CD4-positive, alpha-beta T cell treated with Interleukin-10 for 1 hour (primary cell): ENCODE measurements around the gene PCGF3.
"Not testable (repeated sequence)": the region's sequence is repeated elsewhere in the genome, so short reads cannot be mapped to it uniquely, and the experiment has no call there.

Experiments used
- DNase-seq: peaks from one replicate; pipeline ENCODE4 v3.0.0-alpha.2; 2020

Gene PCGF3

GRCh38 chr4:726838-727237 is 21.2 kb downstream of the PCGF3 start:
- no peak for DNase-seq

GRCh38 chr4:727576-727975 is 21.9 kb downstream of the PCGF3 start:
- DNase-seq: no peak

- DNase-seq: no peak
Observed at GRCh38 chr4:729336-730315, 24.0 kb downstream of the PCGF3 start.

GRCh38 chr4:730511-730910 is 24.9 kb downstream of the PCGF3 start:
- no peak for DNase-seq

GRCh38 chr4:730946-731904 is 25.6 kb downstream of the PCGF3 start:
- DNase-seq: not testable (repeated sequence)

GRCh38 chr4:731954-732353 is 26.3 kb downstream of the PCGF3 start:
- DNase-seq: not testable (repeated sequence)

- no peak for DNase-seq
Observed at GRCh38 chr4:732486-732885, 26.9 kb downstream of the PCGF3 start.

- DNase-seq: no peak
Observed at GRCh38 chr4:732911-733630, 27.4 kb downstream of the PCGF3 start.

- DNase-seq: no peak
Observed at GRCh38 chr4:733631-733980, 28.0 kb downstream of the PCGF3 start.

- DNase-seq: no peak
Observed at GRCh38 chr4:734075-734474, 28.4 kb downstream of the PCGF3 start.

GRCh38 chr4:734951-735350 is 29.3 kb downstream of the PCGF3 start:
- no peak for DNase-seq

GRCh38 chr4:735583-735982 is 30.0 kb downstream of the PCGF3 start:
- no peak for DNase-seq

GRCh38 chr4:736561-736960 is 30.9 kb downstream of the PCGF3 start:
- not testable (repeated sequence) for DNase-seq

GRCh38 chr4:738781-739280 is 33.2 kb downstream of the PCGF3 start:
- no peak for DNase-seq

- DNase-seq: no peak
Observed at GRCh38 chr4:739569-739968, 33.9 kb downstream of the PCGF3 start.

GRCh38 chr4:740011-740410 is 34.4 kb downstream of the PCGF3 start:
- DNase-seq: no peak

- no peak for DNase-seq
Observed at GRCh38 chr4:740656-741282, 35.1 kb downstream of the PCGF3 start.

- no peak for DNase-seq
Observed at GRCh38 chr4:742096-742741, 36.6 kb downstream of the PCGF3 start.

GRCh38 chr4:742742-743311 is 37.2 kb downstream of the PCGF3 start:
- DNase-seq: peak; percentile 80

- no peak for DNase-seq
Observed at GRCh38 chr4:743463-744211, 38.0 kb downstream of the PCGF3 start.
